HepG2 (cell line): ENCODE measurements around the gene HEMK1. TPM values are rescaled to one million over a fixed set of nuclear protein-coding genes. Genes with fewer than 3 reads are reported as not detected.

Source experiments
- BRF2 ChIP-seq: sonication (generic); formaldehyde crosslinking; IDR thresholded peaks from 2 replicates; pipeline ENCODE4 v1.8.1; 2022; ENCODE audit warnings: mild to moderate bottlenecking, missing genetic modification reagents
- CHCHD3 ChIP-seq: sonication (generic); formaldehyde crosslinking; IDR thresholded peaks from 2 replicates; pipeline ENCODE4 v1.8.0; 2022; ENCODE audit warnings: mild to moderate bottlenecking, missing genetic modification reagents, moderate library complexity
- DNMT1 ChIP-seq: sonication (generic); formaldehyde crosslinking; IDR thresholded peaks from 2 replicates; pipeline ENCODE4 v1.5.1; 2020; ENCODE audit warnings: mild to moderate bottlenecking, missing genetic modification reagents
- FOXA1 ChIP-seq, 2 experiments: fragments of 450-650 bp in 1 of 2; sonication (generic) in 1 of 2; formaldehyde crosslinking in 1 of 2; IDR thresholded peaks; 2 replicates each; pipeline versions ENCODE4 v1.4.0 to v1.6.1; 2016 to 2020; ENCODE audit warnings: missing genetic modification reagents in 1 of 2
- HDAC2 ChIP-seq: sonication (generic); formaldehyde crosslinking; IDR thresholded peaks from 2 replicates; pipeline ENCODE4 v1.4.0; 2020; ENCODE audit warnings: missing genetic modification reagents
- HINFP ChIP-seq: sonication (generic); formaldehyde crosslinking; IDR thresholded peaks from 2 replicates; pipeline ENCODE4 v1.4.0; 2020; ENCODE audit warnings: low read depth, mild to moderate bottlenecking, missing genetic modification reagents
- HNRNPL ChIP-seq: fragments of 200-400 bp; formaldehyde crosslinking; IDR thresholded peaks from 2 replicates; pipeline ENCODE4 v1.6.1; 2017; ENCODE audit warnings: mild to moderate bottlenecking, low read depth, low read length
- MEIS1 ChIP-seq: sonication (generic); formaldehyde crosslinking; IDR thresholded peaks from 2 replicates; pipeline ENCODE4 v1.9.0; 2021; ENCODE audit warnings: mild to moderate bottlenecking, missing genetic modification reagents, moderate library complexity, borderline replicate concordance
- SOX6 ChIP-seq, 2 experiments: fragments of 450-650 bp in 1 of 2; sonication (generic) in 1 of 2; formaldehyde crosslinking in 1 of 2; IDR thresholded peaks; 2 replicates each; pipeline versions ENCODE4 v1.4.0 to v1.6.1; 2017 to 2020; ENCODE audit warnings: antibody characterized with exemption in 1 of 2, mild to moderate bottlenecking in 1 of 2, missing genetic modification reagents in 1 of 2
- TAF1 ChIP-seq: sonication (generic); formaldehyde crosslinking; IDR thresholded peaks from 2 replicates; pipeline ENCODE4 v1.4.0; 2020; ENCODE audit warnings: missing genetic modification reagents
- TCF7 ChIP-seq: sonication (generic); IDR thresholded peaks from 2 replicates; pipeline ENCODE4 v1.6.1; 2016; ENCODE audit warnings: antibody characterized with exemption, low read depth
- ZBTB25 ChIP-seq: IDR thresholded peaks from 2 replicates; pipeline ENCODE4 v1.6.1; 2018; ENCODE audit warnings: missing genetic modification reagents
- ZBTB40 ChIP-seq, 2 experiments: fragments of 450-650 bp in 1 of 2; sonication (generic) in 1 of 2; formaldehyde crosslinking in 1 of 2; IDR thresholded peaks; 2 replicates each; pipeline versions ENCODE4 v1.6.1 to v1.8.0; 2016 to 2022; ENCODE audit warnings: antibody characterized with exemption in 1 of 2, mild to moderate bottlenecking in 1 of 2, missing genetic modification reagents in 1 of 2
- ZNF160 ChIP-seq: sonication (generic); formaldehyde crosslinking; IDR thresholded peaks from 2 replicates; pipeline ENCODE4 v1.8.0; 2022; ENCODE audit warnings: mild to moderate bottlenecking, inconsistent platforms, missing genetic modification reagents
- ZNF264 ChIP-seq: sonication (generic); formaldehyde crosslinking; IDR thresholded peaks from 2 replicates; pipeline ENCODE4 v1.4.0; 2020; ENCODE audit warnings: missing genetic modification reagents
- ZNF451 ChIP-seq: sonication (generic); formaldehyde crosslinking; IDR thresholded peaks from 2 replicates; pipeline ENCODE4 v1.5.0; 2020; ENCODE audit warnings: mild to moderate bottlenecking, missing genetic modification reagents
- polyA plus RNA-seq, 8 experiments: library from polyadenylated mRNA; depleted of rRNA in 3 of 8; stranded (reverse) in 7 of 8; unstranded in 1 of 8; fragments of >200 nt; fragmentation: Illumina TruSeq in 4 of 8; extraction: Trizol in 4 of 8; gene quantifications; 2 replicates each; pipeline versions ENCODE4 v1.2.1 to v1.2.3, GENCODE V29; 2011 to 2016; ENCODE audit warnings: low read depth in 4 of 8, missing spikeins in 1 of 8, mixed read lengths in 1 of 8; ENCODE audit not compliant: insufficient read depth in 1 of 8
- total RNA-seq, 5 experiments: library from RNA; depleted of rRNA; stranded (reverse); fragments of >200 nt; fragmentation: Illumina TruSeq; extraction: Trizol; gene quantifications; 2 replicates each; pipeline ENCODE4 v1.2.3, GENCODE V29; 2016; ENCODE audit warnings: low read depth in 1 of 5

HEMK1 gene
- total and polyA plus RNA-seq, 2 of the 13 experiments (the other 11 are each of a cell fraction or from before 2014, with no cell fraction given): 9.8 to 12.6 TPM

- TF ChIP-seq HDAC2: no peak
- 0 out of 2 replicates have a peak, but pooled peaks have one; percentile 36 for TF ChIP-seq HNRNPL
- TF ChIP-seq HINFP: no peak
- TF ChIP-seq DNMT1 (CRISPR knock-in tag): no peak
- no peak for TF ChIP-seq SOX6 (IDR thresholded peaks at IDR 0.05)
- TF ChIP-seq SOX6 (CRISPR knock-in tag; IDR thresholded peaks at IDR 0.05): 0 out of 2 replicates have a peak, but pooled peaks have one; percentile 23
- TF ChIP-seq TAF1 (CRISPR knock-in tag): no peak
- TF ChIP-seq TCF7: no peak
- no peak for TF ChIP-seq ZNF160 (CRISPR knock-in tag)
- no peak for TF ChIP-seq MEIS1
- TF ChIP-seq ZBTB40 (IDR thresholded peaks at IDR 0.05): no peak
- 0 out of 2 replicates have a peak, but pooled peaks have one; percentile 10 for TF ChIP-seq ZBTB40 (CRISPR knock-in tag; IDR thresholded peaks at IDR 0.05)
- no peak for TF ChIP-seq CHCHD3 (CRISPR knock-in tag)
- TF ChIP-seq BRF2 (CRISPR knock-in tag): no peak
- no peak for TF ChIP-seq ZNF264 (CRISPR knock-in tag)
- TF ChIP-seq ZNF451 (CRISPR knock-in tag): no peak
- no peak for TF ChIP-seq FOXA1 (IDR thresholded peaks at IDR 0.05)
- TF ChIP-seq FOXA1 (CRISPR knock-in tag; IDR thresholded peaks at IDR 0.05): no peak
- no peak for TF ChIP-seq ZBTB25
Measured at GRCh38 chr3:50599115-50599715, 29.9 kb downstream of the HEMK1 start (continued).
